CD4-positive, alpha-beta T cell (primary cell): ENCODE results near the gene IL13. TPM values are rescaled to one million over a fixed set of nuclear protein-coding genes. Genes with fewer than 3 reads are reported as not detected.
"Not testable (repeated sequence)": the region's sequence is repeated elsewhere in the genome, so short reads cannot be mapped to it uniquely, and the experiment has no call there.

ENCODE experiments used
- ATAC-seq: fragments of 200-7000 bp; cut with Tn5 transposase; one replicate; pipeline ENCODE4 v1.10.0; 2022; ENCODE audit warnings: mild to moderate bottlenecking; ENCODE audit not compliant: poor library complexity
- CTCF ChIA-PET: fragments of 350-600 bp; sonication (Branson Sonifier 250); formaldehyde crosslinking; loops from one replicate; lab custom pipeline; 2021; ENCODE audit warnings: antibody characterized with exemption, inconsistent platforms; lab: Charles Lee
- POLR2A ChIA-PET: fragments of 350-600 bp; sonication (Branson Sonifier 250); formaldehyde crosslinking; loops from one replicate; lab custom pipeline; 2021; ENCODE audit warnings: antibody characterized with exemption, inconsistent platforms; lab: Charles Lee
- DNase-seq, 14 experiments: peaks; one replicate each; pipeline ENCODE4 v3.0.0-alpha.2; 2013 to 2020; ENCODE audit warnings: mixed read lengths in 2 of 14
- H3K27ac ChIP-seq, 2 donors: one replicate each; pipeline versions ENCODE4 v1.5.1 to v1.7.0; 2013; ENCODE audit warnings: low read length in 2 of 2, low read depth in 1 of 2, mild to moderate bottlenecking in 1 of 2
- H3K27me3 ChIP-seq, 2 experiments: 1 replicate in 1 of 2; 2 replicates in 1 of 2; pipeline versions ENCODE4 v1.6.1 to v1.7.0; 2013; ENCODE audit warnings: low read length in 2 of 2, control low read depth in 1 of 2, mild to moderate bottlenecking in 1 of 2, moderate library complexity in 1 of 2; ENCODE audit not compliant: insufficient read depth in 2 of 2, control insufficient read depth in 1 of 2
- H3K36me3 ChIP-seq: one replicate; pipeline ENCODE4 v1.6.1; 2013; ENCODE audit warnings: low read length, control low read depth; ENCODE audit not compliant: insufficient read depth
- H3K4me1 ChIP-seq: one replicate; pipeline ENCODE4 v1.6.1; 2013; ENCODE audit warnings: low read length, control low read depth; ENCODE audit not compliant: insufficient read depth
- H3K4me3 ChIP-seq: one replicate; pipeline ENCODE4 v1.5.1; 2013; ENCODE audit warnings: mild to moderate bottlenecking, low read length, moderate library complexity
- H3K9me3 ChIP-seq, 2 experiments: 1 replicate in 1 of 2; 2 replicates in 1 of 2; pipeline versions ENCODE4 v1.6.1 to v1.7.0; 2013; ENCODE audit warnings: low read length in 2 of 2, mild to moderate bottlenecking in 2 of 2, control low read depth in 1 of 2, moderate library complexity in 1 of 2; ENCODE audit not compliant: control insufficient read depth in 1 of 2, insufficient read depth in 1 of 2
- H3K27ac Mint-ChIP-seq: one replicate; pipeline ENCODE4 v1.8.0; 2020; ENCODE audit warnings: mixed read lengths
- H3K27me3 Mint-ChIP-seq: one replicate; pipeline ENCODE4 v1.8.0; 2021; ENCODE audit warnings: mixed read lengths
- H3K36me3 Mint-ChIP-seq: one replicate; pipeline ENCODE4 v1.8.0; 2021; ENCODE audit warnings: low read depth, mixed read lengths
- H3K4me1 Mint-ChIP-seq: one replicate; pipeline ENCODE4 v1.8.0; 2021; ENCODE audit warnings: low read depth, mixed read lengths
- H3K4me3 Mint-ChIP-seq: one replicate; pipeline ENCODE4 v1.8.0; 2020; ENCODE audit warnings: mild to moderate bottlenecking, mixed read lengths
- H3K9me3 Mint-ChIP-seq: one replicate; pipeline ENCODE4 v1.8.0; 2020; ENCODE audit warnings: mixed read lengths
- intact Hi-C, 2 experiments: fragments of 100-400 bp; cut with DNase I in 1 of 2; cut with micrococcal nuclease in 1 of 2; formaldehyde crosslinking; loops; one replicate each; pipeline versions ENCODE4 v1.15.1 to v1.9.0; 2023 to 2025; cut with DNase I, micrococcal nuclease
- total RNA-seq, 174 experiments: library from RNA in 2 of 174; stranded (reverse) in 2 of 174; gene quantifications; one replicate each; pipeline ENCODE4 v1.2.3 and lab custom pipeline; 2021 to 2026
- TF ChIP-seq, protein P1 (sequence below): fragments of 200-600 bp; IDR thresholded peaks from one replicate; pipeline ENCODE4 v1.8.0; 2022; ENCODE audit warnings: antibody characterized with exemption, mild to moderate bottlenecking

The IL13 gene
- total RNA-seq, 2 experiments from 2014 or later, result 0.17 TPM; not detected in 1

DNA sequence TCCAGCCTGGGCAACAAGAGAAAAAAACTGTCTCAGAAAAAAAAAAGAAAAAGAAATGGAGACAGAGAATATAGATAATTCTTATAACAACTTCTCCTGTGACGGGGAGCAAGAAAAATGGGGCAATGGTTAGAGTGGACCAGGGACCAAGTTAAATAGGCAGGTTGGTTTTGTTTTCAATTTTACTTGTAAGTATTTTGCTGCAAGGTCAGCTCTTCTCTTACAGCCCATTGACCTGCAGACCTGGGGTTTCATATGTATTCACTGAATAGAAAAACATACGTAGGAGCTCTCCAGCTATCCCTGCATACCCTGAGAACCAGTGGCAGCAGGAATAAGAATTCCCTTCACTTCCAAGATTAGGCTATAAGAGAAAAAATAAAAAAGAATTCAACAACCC lies 29.2 kb upstream of the IL13 start:
- Mint-ChIP-seq H3K27ac (peak overlapping the region; percentile 49), H3K36me3 (peaks cover 65% of the 10 kb centered on the region), H3K9me3 (no peaks in the 10 kb centered on the region), H3K4me1 (peaks cover 5% of the 10 kb centered on the region), H3K27me3 (no peaks in the 10 kb centered on the region), H3K4me3 (no peak overlapping the region)
- ChIA-PET POLR2A (no interaction called here), CTCF (no interaction called here)
- ATAC-seq, result no peak
- Histone ChIP-seq H3K4me3 (no peak overlapping the region), H3K27me3 (no peaks in the 10 kb centered on the region), H3K9me3 (no peaks in the 10 kb centered on the region), H3K36me3 (peaks cover 7% of the 10 kb centered on the region), H3K4me1 (peaks cover 3% of the 10 kb centered on the region), H3K27ac (no peak overlapping the region)
- TF ChIP-seq, protein P1, sequence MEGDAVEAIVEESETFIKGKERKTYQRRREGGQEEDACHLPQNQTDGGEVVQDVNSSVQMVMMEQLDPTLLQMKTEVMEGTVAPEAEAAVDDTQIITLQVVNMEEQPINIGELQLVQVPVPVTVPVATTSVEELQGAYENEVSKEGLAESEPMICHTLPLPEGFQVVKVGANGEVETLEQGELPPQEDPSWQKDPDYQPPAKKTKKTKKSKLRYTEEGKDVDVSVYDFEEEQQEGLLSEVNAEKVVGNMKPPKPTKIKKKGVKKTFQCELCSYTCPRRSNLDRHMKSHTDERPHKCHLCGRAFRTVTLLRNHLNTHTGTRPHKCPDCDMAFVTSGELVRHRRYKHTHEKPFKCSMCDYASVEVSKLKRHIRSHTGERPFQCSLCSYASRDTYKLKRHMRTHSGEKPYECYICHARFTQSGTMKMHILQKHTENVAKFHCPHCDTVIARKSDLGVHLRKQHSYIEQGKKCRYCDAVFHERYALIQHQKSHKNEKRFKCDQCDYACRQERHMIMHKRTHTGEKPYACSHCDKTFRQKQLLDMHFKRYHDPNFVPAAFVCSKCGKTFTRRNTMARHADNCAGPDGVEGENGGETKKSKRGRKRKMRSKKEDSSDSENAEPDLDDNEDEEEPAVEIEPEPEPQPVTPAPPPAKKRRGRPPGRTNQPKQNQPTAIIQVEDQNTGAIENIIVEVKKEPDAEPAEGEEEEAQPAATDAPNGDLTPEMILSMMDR, result no peak
- intact Hi-C loops, result no loop called here
- no peak for DNase-seq

DNA sequence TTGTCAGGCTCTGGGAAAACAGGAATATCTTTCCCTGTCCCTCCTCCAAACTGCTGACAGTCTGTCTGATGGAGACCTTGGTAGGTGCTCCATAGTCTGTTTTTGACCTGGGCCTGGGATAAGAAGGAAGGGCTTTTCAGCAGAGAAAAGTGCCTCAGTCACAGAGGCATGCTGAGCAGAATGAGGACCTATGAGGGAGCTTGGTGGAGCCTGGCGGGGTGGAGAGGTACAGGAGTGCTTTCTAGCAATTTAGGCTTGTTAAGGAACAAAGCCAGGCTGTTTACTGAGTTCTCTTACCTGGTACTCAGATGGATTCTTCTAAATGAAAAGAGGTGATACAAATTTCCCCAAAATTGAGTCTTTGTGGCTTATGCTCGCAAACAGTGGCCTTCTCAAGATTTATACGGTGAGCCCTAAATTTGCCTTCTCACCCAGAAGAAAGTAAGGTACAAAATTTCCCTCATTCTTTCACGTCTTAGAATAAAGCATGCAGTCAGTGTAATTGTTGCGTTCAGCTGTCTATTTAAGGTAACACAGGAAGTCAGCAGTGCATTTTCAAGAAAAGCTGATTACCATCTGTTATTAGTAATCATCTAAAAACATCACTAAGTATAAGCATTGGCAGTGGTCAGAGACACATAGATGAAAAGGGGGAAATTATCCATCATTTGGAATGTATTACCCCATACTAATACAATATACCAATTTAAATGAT lies 28.6 kb upstream of the IL13 start:
- Histone ChIP-seq H3K4me3 (no peak overlapping the region), H3K27ac (no peak overlapping the region), H3K9me3 (no peaks in the 10 kb centered on the region), H3K27me3 (no peaks in the 10 kb centered on the region), H3K36me3 (peaks cover 7% of the 10 kb centered on the region), H3K4me1 (peaks cover 3% of the 10 kb centered on the region)
- peak overlapping the region; percentile 49 for H3K27ac Mint-ChIP-seq
- intact Hi-C loops, result no loop called here
- H3K4me1 Mint-ChIP-seq, result peaks cover 5% of the 10 kb centered on the region
- ChIA-PET POLR2A (no interaction called here), CTCF (interaction anchor here (1.2 kb wide), 1 partner anchor 10 kb away, joined by 3 read pairs; no protein-coding TSS in a partner anchor)
- ATAC-seq (no peak), DNase-seq (peak in 1 of 14 experiments; percentile 26)
- H3K9me3 Mint-ChIP-seq, result no peaks in the 10 kb centered on the region
- H3K4me3 Mint-ChIP-seq, result no peak overlapping the region
- TF ChIP-seq, protein P1, result no peak
- peaks cover 65% of the 10 kb centered on the region for H3K36me3 Mint-ChIP-seq
- no peaks in the 10 kb centered on the region for H3K27me3 Mint-ChIP-seq

DNA sequence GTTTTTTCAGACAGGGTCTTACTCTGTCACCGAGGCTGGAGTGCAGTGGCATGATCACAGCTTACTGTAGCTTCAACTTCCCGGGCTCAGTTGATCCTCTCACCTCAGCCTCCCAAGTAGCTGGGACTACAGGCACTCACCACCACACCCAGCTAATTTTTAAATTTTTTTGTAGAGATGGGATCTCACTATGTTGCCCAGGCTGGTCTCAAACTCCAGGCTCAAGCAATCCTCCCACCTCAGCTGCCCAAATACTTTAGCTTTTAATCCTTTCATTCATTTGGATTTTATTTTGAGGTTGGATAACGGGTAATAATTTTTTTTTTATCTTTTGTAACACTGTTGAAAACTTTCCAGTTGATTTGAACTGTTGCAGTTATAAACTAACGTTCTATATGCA lies 24.4 kb upstream of the IL13 start:
- intact Hi-C loops, H3K27ac ChIP-seq, DNase-seq, H3K9me3 ChIP-seq, H3K27me3 ChIP-seq, CTCF ChIA-PET, H3K4me3 ChIP-seq, H3K9me3 Mint-ChIP-seq, POLR2A ChIA-PET, H3K27me3 Mint-ChIP-seq, H3K4me1 ChIP-seq, H3K4me3 Mint-ChIP-seq, H3K27ac Mint-ChIP-seq, H3K4me1 Mint-ChIP-seq, ATAC-seq: not testable (repeated sequence)
- peaks cover 20% of the 10 kb centered on the region for H3K36me3 ChIP-seq
- peaks cover 76% of the 10 kb centered on the region for H3K36me3 Mint-ChIP-seq

DNA sequence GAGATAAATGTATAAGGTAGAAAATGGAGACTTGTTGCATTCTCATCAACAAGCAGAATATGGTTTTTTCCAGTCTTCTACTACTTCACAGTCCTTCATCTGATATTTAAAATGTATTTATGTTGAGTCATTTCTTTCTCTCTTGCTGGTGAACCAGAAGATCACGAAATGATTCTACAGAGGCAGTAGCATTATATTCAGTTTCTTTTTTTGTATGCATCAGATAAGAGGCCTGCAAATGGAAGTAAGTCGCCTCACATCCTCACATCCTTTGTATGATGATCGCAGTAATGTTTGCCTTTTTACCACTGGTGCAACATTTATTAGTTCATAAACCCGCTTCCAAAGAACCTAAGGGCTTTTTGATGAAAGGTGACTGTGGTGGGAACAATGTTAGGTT lies 22.1 kb upstream of the IL13 start:
- Histone ChIP-seq H3K9me3 (no peaks in the 10 kb centered on the region), H3K4me3 (no peak overlapping the region), H3K4me1 (no peaks in the 10 kb centered on the region), H3K36me3 (peaks cover 36% of the 10 kb centered on the region), H3K27ac (no peak overlapping the region), H3K27me3 (no peaks in the 10 kb centered on the region)
- ATAC-seq (no peak), DNase-seq (no peak)
- POLR2A ChIA-PET, result no interaction called here
- intact Hi-C loops, result no loop called here
- Mint-ChIP-seq H3K36me3 (peaks cover 77% of the 10 kb centered on the region), H3K9me3 (no peaks in the 10 kb centered on the region), H3K27ac (no peak overlapping the region), H3K4me1 (no peaks in the 10 kb centered on the region), H3K27me3 (no peaks in the 10 kb centered on the region), H3K4me3 (no peak overlapping the region)
- CTCF ChIA-PET, result no interaction called here
- TF ChIP-seq, protein P1, result no peak
